NCI-H748 (cell line): ENCODE results near the gene MSMP.
A peak's percentile ranks its signal among the peaks of the same experiment; 100 is the strongest.

Experiments used
- DNase-seq: peaks from one replicate; lab custom pipeline; 2025; ENCODE audit not compliant: unreplicated experiment; lab: John Stamatoyannopoulos, UW

The MSMP gene

GRCh38 chr9:35754264-35754663, at the start of gene MSMP:
Gene MSMP, minus strand, starts transcription at chr9:35754276. Its CDS starts 147 bp downstream, at chr9:35754129.
- no peak for DNase-seq

GRCh38 chr9:35801328-35802128, 47.5 kb upstream of the MSMP start:
- no peak for DNase-seq

- DNase-seq = no peak
Observed at GRCh38 chr9:35800530-35800929, 46.5 kb upstream of the MSMP start.

- no peak for DNase-seq
Observed at GRCh38 chr9:35798658-35799374, 44.7 kb upstream of the MSMP start.

- DNase-seq = no peak
Observed at GRCh38 chr9:35797311-35798109, 43.4 kb upstream of the MSMP start.

- no peak for DNase-seq
Observed at GRCh38 chr9:35795695-35796094, 41.6 kb upstream of the MSMP start.

GRCh38 chr9:35793461-35793860, 39.4 kb upstream of the MSMP start:
- DNase-seq = no peak

GRCh38 chr9:35792826-35793225, 38.8 kb upstream of the MSMP start:
- DNase-seq = no peak

- DNase-seq = no peak
Observed at GRCh38 chr9:35792024-35792813, 38.1 kb upstream of the MSMP start.

GRCh38 chr9:35791297-35791921, 37.3 kb upstream of the MSMP start, which contains the start of gene NPR2:
Gene NPR2, plus strand, starts transcription at chr9:35791591. Its CDS starts 818 bp downstream, at chr9:35792409.
- no peak for DNase-seq

GRCh38 chr9:35790385-35791296, 36.6 kb upstream of the MSMP start:
- peak; percentile 76 for DNase-seq

- no peak for DNase-seq
Observed at GRCh38 chr9:35790025-35790384, 35.9 kb upstream of the MSMP start.

GRCh38 chr9:35789541-35789940, 35.5 kb upstream of the MSMP start:
- DNase-seq = no peak

GRCh38 chr9:35783418-35783817, 29.3 kb upstream of the MSMP start:
- no peak for DNase-seq

GRCh38 chr9:35781066-35781465, 27.0 kb upstream of the MSMP start:
- DNase-seq = no peak

GRCh38 chr9:35778496-35778895, 24.4 kb upstream of the MSMP start:
- DNase-seq = no peak

GRCh38 chr9:35776018-35776417, 21.9 kb upstream of the MSMP start:
- DNase-seq = peak; percentile 93

- peak; percentile 49 for DNase-seq
Observed at GRCh38 chr9:35774907-35775635, 21.0 kb upstream of the MSMP start.

GRCh38 chr9:35771943-35772342, 17.9 kb upstream of the MSMP start:
- peak; percentile 37 for DNase-seq
